Measurements from ENCODE around the gene GALNT2.

GALNT2 gene

DNA sequence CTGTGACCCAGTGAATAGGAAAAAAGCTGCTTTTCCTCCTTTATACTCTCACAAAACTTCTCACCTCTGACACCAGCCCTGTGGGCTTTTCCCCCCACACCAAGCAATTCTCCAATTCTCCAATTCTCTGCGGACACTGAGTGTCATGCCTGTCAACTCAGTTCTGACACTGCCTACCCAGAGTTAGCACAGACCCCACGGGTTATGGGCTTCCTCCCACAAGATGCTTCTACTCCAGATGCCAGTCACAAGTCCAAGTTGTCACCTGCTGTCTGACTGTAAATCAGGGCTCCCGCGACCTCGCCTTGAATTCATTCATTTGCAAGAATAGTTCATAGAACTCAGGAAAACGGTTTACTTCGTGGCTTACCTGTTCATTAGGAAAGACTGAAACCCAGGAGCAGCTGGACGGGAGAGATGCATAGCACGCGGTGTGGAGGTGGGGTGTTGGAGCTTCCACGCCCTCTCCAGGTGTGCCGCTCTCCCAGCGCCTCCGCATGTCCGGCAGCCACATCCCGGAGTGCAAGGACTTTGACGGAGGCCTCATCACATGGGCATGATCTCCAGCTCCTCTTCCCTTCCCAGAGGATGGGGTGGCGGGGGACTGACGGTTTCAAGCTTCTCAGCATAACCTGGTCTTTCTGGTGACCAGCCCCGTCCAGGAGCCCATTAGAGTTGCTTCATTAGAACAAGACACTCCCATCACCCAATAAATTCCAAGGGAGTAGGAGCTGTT lies 204.4 kb downstream of the GALNT2 start:
- H3K79me1 ChIP-seq (ENCODE audit: low read depth, low read length) = peaks cover 5% of the 10 kb centered on the region

DNA sequence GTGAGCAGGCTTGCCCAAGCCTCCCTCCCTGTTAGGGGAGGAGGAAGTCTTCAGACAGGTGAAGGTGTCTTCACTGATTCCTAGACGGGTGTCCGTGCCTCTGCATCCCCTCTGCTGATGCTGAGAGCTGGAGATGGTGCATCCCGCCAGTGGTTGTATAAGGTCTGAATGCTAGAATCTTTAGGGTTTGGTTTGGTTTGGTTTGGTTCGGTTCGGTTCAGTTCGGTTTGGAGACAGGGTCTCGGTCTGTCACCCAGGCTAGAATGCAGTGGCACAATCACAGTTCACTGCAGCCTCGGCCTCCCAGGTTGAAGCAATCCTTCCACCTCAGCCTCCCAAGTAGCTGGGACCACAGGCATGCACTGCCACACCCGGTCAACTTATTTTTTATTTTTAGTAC lies 205.5 kb downstream of the GALNT2 start:
- H2AK5ac ChIP-seq (ENCODE audit: low read depth, low read length) = no peak overlapping the region
- H3K9ac ChIP-seq (ENCODE audit: low read depth, low read length, poor library complexity) = no peak overlapping the region
- no peak overlapping the region for H2BK15ac ChIP-seq (ENCODE audit: low read length)
- no peak overlapping the region for H2BK5ac ChIP-seq (ENCODE audit: low read length)
- peaks cover 3 to 34% of the 10 kb centered on the region in 2 donors for H3K36me3 ChIP-seq (replicated peaks in 1 of 2; ENCODE audit: control insufficient read depth in 2 of 2, insufficient read depth in 2 of 2, low read length in 2 of 2)
- H3K27ac ChIP-seq (replicated peaks; ENCODE audit: low read length) = no peak overlapping the region
- H3K4me2 ChIP-seq (ENCODE audit: insufficient read depth, low read length, poor library complexity, severe bottlenecking) = no peak overlapping the region
- no peak overlapping the region for H3K23ac ChIP-seq (ENCODE audit: low read depth, low read length, poor library complexity)
- peaks cover 0 to 1% of the 10 kb centered on the region in 2 donors for H3K9me3 ChIP-seq (replicated peaks in 1 of 2; ENCODE audit: control insufficient read depth in 2 of 2, insufficient read depth in 1 of 2, low read depth in 1 of 2, low read length in 2 of 2)
- H3K4me3 ChIP-seq (ENCODE audit: low read length in 2 of 2) = no peak overlapping the region
- H3K4me1 ChIP-seq (ENCODE audit: control insufficient read depth in 2 of 2, insufficient read depth in 1 of 2, low read depth in 1 of 2, low read length in 2 of 2) = peaks cover 10 to 12% of the 10 kb centered on the region in 2 donors
- H4K8ac ChIP-seq (ENCODE audit: low read depth, low read length) = no peak overlapping the region
- no peak overlapping the region for H3K4ac ChIP-seq (ENCODE audit: low read length)
- no peak overlapping the region for H4K91ac ChIP-seq (ENCODE audit: low read depth, low read length, poor library complexity)
- WGBS, 2 donors (ENCODE audit: extremely low coverage in 2 of 2, insufficient read length in 2 of 2, insufficient replicate concordance in 1 of 2) = no CpG with 5 or more reads among the region's 9 CpGs
- no peak overlapping the region for H2BK12ac ChIP-seq (ENCODE audit: low read length)
- DNase-seq (ENCODE audit: low spot score) = no peak
- H3K79me1 ChIP-seq (ENCODE audit: low read depth, low read length) = peaks cover 3% of the 10 kb centered on the region
- no peak overlapping the region for H3K14ac ChIP-seq (ENCODE audit: low read length)
- H3K18ac ChIP-seq (ENCODE audit: low read length) = no peak overlapping the region
- H2AFZ ChIP-seq (ENCODE audit: low read length) = no peak overlapping the region
- no peak overlapping the region for H2BK120ac ChIP-seq (ENCODE audit: low read depth, low read length)
- H3K27me3 ChIP-seq (ENCODE audit: control insufficient read depth in 3 of 3, insufficient read depth in 3 of 3, low read depth in 1 of 3, low read length in 3 of 3) = no peaks in the 10 kb centered on the region

More for the DNA sequence above, 204.4 kb downstream of the GALNT2 start:
- Histone ChIP-seq H3K4me3 (ENCODE audit: low read length in 2 of 2) (no peak overlapping the region), H3K4me1 (ENCODE audit: control insufficient read depth in 2 of 2, insufficient read depth in 1 of 2, low read depth in 1 of 2, low read length in 2 of 2) (peaks cover 3 to 5% of the 10 kb centered on the region in 2 donors), H3K14ac (ENCODE audit: low read length) (peak overlapping the region; percentile 14), H2AFZ (ENCODE audit: low read length) (no peak overlapping the region), H3K4me2 (ENCODE audit: insufficient read depth, low read length, poor library complexity, severe bottlenecking) (no peak overlapping the region), H3K18ac (ENCODE audit: low read length) (no peak overlapping the region), H2BK15ac (ENCODE audit: low read length) (no peak overlapping the region), H2AK5ac (ENCODE audit: low read depth, low read length) (no peak overlapping the region), H3K9ac (ENCODE audit: low read depth, low read length, poor library complexity) (peak overlapping the region; percentile 27), H4K91ac (ENCODE audit: low read depth, low read length, poor library complexity) (no peak overlapping the region), H3K4ac (ENCODE audit: low read length) (no peak overlapping the region), H2BK12ac (ENCODE audit: low read length) (no peak overlapping the region), H3K23ac (ENCODE audit: low read depth, low read length, poor library complexity) (no peak overlapping the region), H3K27ac (replicated peaks; ENCODE audit: low read length) (no peak overlapping the region), H4K8ac (ENCODE audit: low read depth, low read length) (no peak overlapping the region), H2BK5ac (ENCODE audit: low read length) (no peak overlapping the region), H3K36me3 (replicated peaks in 1 of 2; ENCODE audit: control insufficient read depth in 2 of 2, insufficient read depth in 2 of 2, low read length in 2 of 2) (peaks cover 3 to 36% of the 10 kb centered on the region in 2 donors), H2BK120ac (ENCODE audit: low read depth, low read length) (no peak overlapping the region), H3K9me3 (replicated peaks in 1 of 2; ENCODE audit: control insufficient read depth in 2 of 2, insufficient read depth in 1 of 2, low read depth in 1 of 2, low read length in 2 of 2) (peaks cover 0 to 1% of the 10 kb centered on the region in 2 donors), H3K27me3 (ENCODE audit: control insufficient read depth in 3 of 3, insufficient read depth in 3 of 3, low read depth in 1 of 3, low read length in 3 of 3) (no peaks in the 10 kb centered on the region)
- WGBS, 2 donors (ENCODE audit: extremely low coverage in 2 of 2, insufficient read length in 2 of 2, insufficient replicate concordance in 1 of 2) = no CpG with 5 or more reads among the region's 20 CpGs
- DNase-seq (ENCODE audit: low spot score) = no peak

DNA sequence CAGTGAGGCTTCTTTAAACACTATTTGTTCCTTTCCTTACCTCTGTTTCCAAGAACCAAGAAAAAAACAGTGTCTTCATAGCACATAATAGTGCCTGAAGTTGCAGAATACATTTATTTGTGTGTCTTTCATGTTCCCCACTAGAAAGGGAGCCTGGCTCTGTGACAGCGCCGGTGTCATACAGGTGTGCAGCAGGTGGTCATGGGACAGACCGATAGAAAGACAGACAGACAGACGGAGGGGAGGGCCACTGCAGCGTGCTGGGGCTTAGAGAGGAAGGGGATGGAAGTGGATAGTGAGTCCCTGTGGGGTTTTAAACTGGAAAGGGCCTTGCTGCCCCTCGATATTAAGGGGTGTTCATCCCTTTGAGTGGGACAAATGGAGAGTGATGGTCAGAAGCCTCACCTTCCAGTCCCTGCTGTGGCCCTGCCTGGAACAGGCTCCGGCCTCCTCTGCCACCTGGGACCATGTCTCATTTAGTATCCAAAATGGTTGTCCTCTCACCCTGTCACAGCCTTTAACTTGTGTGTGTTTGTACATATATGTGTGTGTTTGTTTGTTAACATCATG lies 206.2 kb downstream of the GALNT2 start:
- H2BK5ac ChIP-seq (ENCODE audit: low read length) = no peak overlapping the region
- WGBS, 2 donors (ENCODE audit: extremely low coverage in 2 of 2, insufficient read length in 2 of 2, insufficient replicate concordance in 1 of 2) = no CpG with 5 or more reads among the region's 7 CpGs

DNA sequence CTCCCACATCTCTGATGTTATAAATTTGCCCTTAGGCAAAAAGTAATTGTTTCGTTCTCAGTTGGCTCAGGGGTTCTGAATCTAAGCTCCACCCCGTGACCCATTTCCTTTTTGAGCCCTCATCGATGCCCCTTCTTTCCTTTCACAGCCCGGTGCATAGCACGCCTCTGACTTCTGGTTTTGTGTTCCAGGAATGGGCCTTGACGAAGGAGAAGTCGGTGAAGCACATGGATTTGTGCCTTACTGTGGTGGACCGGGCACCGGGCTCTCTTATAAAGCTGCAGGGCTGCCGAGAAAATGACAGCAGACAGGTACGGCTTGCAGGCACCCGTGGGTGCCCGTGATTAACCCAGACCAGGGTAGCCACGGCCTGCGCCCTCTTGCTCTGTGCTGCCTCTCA lies 207.2 kb downstream of the GALNT2 start:
- H3K79me1 ChIP-seq (ENCODE audit: low read depth, low read length) = peaks cover 2% of the 10 kb centered on the region
- H3K4me1 ChIP-seq (ENCODE audit: control insufficient read depth in 2 of 2, insufficient read depth in 1 of 2, low read depth in 1 of 2, low read length in 2 of 2) = peaks cover 11 to 20% of the 10 kb centered on the region in 2 donors
- H3K14ac ChIP-seq (ENCODE audit: low read length) = no peak overlapping the region
- H3K4ac ChIP-seq (ENCODE audit: low read length) = no peak overlapping the region
- no peak overlapping the region for H2AK5ac ChIP-seq (ENCODE audit: low read depth, low read length)
- no peak overlapping the region for H3K9ac ChIP-seq (ENCODE audit: low read depth, low read length, poor library complexity)
- H2BK120ac ChIP-seq (ENCODE audit: low read depth, low read length) = no peak overlapping the region
- peaks cover 3 to 38% of the 10 kb centered on the region in 2 donors for H3K36me3 ChIP-seq (replicated peaks in 1 of 2; ENCODE audit: control insufficient read depth in 2 of 2, insufficient read depth in 2 of 2, low read length in 2 of 2)
- no peak overlapping the region for H2BK15ac ChIP-seq (ENCODE audit: low read length)
- H3K27me3 ChIP-seq (ENCODE audit: control insufficient read depth in 3 of 3, insufficient read depth in 3 of 3, low read depth in 1 of 3, low read length in 3 of 3) = no peaks in the 10 kb centered on the region
- no peak overlapping the region for H2BK5ac ChIP-seq (ENCODE audit: low read length)
- H3K27ac ChIP-seq (replicated peaks; ENCODE audit: low read length) = no peak overlapping the region
- H3K18ac ChIP-seq (ENCODE audit: low read length) = no peak overlapping the region
- H3K23ac ChIP-seq (ENCODE audit: low read depth, low read length, poor library complexity) = no peak overlapping the region
- no peaks in the 10 kb centered on the region for H3K9me3 ChIP-seq (replicated peaks in 1 of 2; ENCODE audit: control insufficient read depth in 2 of 2, insufficient read depth in 1 of 2, low read depth in 1 of 2, low read length in 2 of 2)
- no peak overlapping the region for H4K8ac ChIP-seq (ENCODE audit: low read depth, low read length)
- no peak for DNase-seq (ENCODE audit: low spot score)
- no CpG with 5 or more reads among the region's 15 CpGs for WGBS, 2 donors (ENCODE audit: extremely low coverage in 2 of 2, insufficient read length in 2 of 2, insufficient replicate concordance in 1 of 2)
- no peak overlapping the region for H2BK12ac ChIP-seq (ENCODE audit: low read length)
- H2AFZ ChIP-seq (ENCODE audit: low read length) = no peak overlapping the region
- H4K91ac ChIP-seq (ENCODE audit: low read depth, low read length, poor library complexity) = no peak overlapping the region
- no peak overlapping the region for H3K4me3 ChIP-seq (ENCODE audit: low read length in 2 of 2)
- H3K4me2 ChIP-seq (ENCODE audit: insufficient read depth, low read length, poor library complexity, severe bottlenecking) = no peak overlapping the region

More for the DNA sequence above, 206.2 kb downstream of the GALNT2 start:
- Histone ChIP-seq H3K9ac (ENCODE audit: low read depth, low read length, poor library complexity) (no peak overlapping the region), H3K27ac (replicated peaks; ENCODE audit: low read length) (no peak overlapping the region), H4K91ac (ENCODE audit: low read depth, low read length, poor library complexity) (no peak overlapping the region), H3K36me3 (replicated peaks in 1 of 2; ENCODE audit: control insufficient read depth in 2 of 2, insufficient read depth in 2 of 2, low read length in 2 of 2) (peaks cover 3 to 31% of the 10 kb centered on the region in 2 donors), H2AK5ac (ENCODE audit: low read depth, low read length) (no peak overlapping the region), H3K4ac (ENCODE audit: low read length) (no peak overlapping the region), H3K18ac (ENCODE audit: low read length) (no peak overlapping the region), H2BK120ac (ENCODE audit: low read depth, low read length) (no peak overlapping the region), H4K8ac (ENCODE audit: low read depth, low read length) (no peak overlapping the region), H3K4me2 (ENCODE audit: insufficient read depth, low read length, poor library complexity, severe bottlenecking) (no peak overlapping the region), H3K14ac (ENCODE audit: low read length) (no peak overlapping the region), H3K27me3 (ENCODE audit: control insufficient read depth in 3 of 3, insufficient read depth in 3 of 3, low read depth in 1 of 3, low read length in 3 of 3) (no peaks in the 10 kb centered on the region), H3K4me3 (ENCODE audit: low read length in 2 of 2) (no peak overlapping the region), H3K79me1 (ENCODE audit: low read depth, low read length) (peaks cover 2% of the 10 kb centered on the region), H3K4me1 (ENCODE audit: control insufficient read depth in 2 of 2, insufficient read depth in 1 of 2, low read depth in 1 of 2, low read length in 2 of 2) (peaks cover 13 to 17% of the 10 kb centered on the region in 2 donors), H2BK15ac (ENCODE audit: low read length) (no peak overlapping the region), H3K9me3 (replicated peaks in 1 of 2; ENCODE audit: control insufficient read depth in 2 of 2, insufficient read depth in 1 of 2, low read depth in 1 of 2, low read length in 2 of 2) (no peaks in the 10 kb centered on the region), H2AFZ (ENCODE audit: low read length) (no peak overlapping the region), H3K23ac (ENCODE audit: low read depth, low read length, poor library complexity) (no peak overlapping the region), H2BK12ac (ENCODE audit: low read length) (no peak overlapping the region)
- no peak for DNase-seq (ENCODE audit: low spot score)

All from neuronal stem cell (in vitro differentiated cells).